Neural cell (in vitro differentiated cells): ENCODE measurements around the gene KLHL22.

ENCODE experiments used
- CTCF ChIP-seq: fragments of 450-650 bp; IDR thresholded peaks from 2 replicates; pipeline ENCODE4 v1.5.1; 2014; ENCODE audit warnings: antibody characterized with exemption, mild to moderate bottlenecking, moderate library complexity; ENCODE audit not compliant: poor library complexity, severe bottlenecking
- EP300 ChIP-seq: fragments of 450-650 bp; conservative IDR thresholded peaks from 2 replicates; pipeline ENCODE4 v1.6.1; 2014; ENCODE audit warnings: antibody characterized with exemption, mild to moderate bottlenecking, moderate library complexity; ENCODE audit not compliant: poor library complexity, severe bottlenecking
- EZH2 ChIP-seq: fragments of 200-600, 300-800 bp; shearing (Covaris generic), sonication (generic); IDR thresholded peaks from 2 replicates; pipeline ENCODE4 v1.6.1; 2014; ENCODE audit warnings: antibody characterized with exemption, low read length, borderline replicate concordance, mild to moderate bottlenecking; ENCODE audit not compliant: insufficient read depth, poor library complexity, severe bottlenecking
- MXI1 ChIP-seq: fragments of 450-650 bp; conservative IDR thresholded peaks from 2 replicates; pipeline ENCODE4 v1.6.1; 2014; ENCODE audit warnings: antibody characterized with exemption, mild to moderate bottlenecking; ENCODE audit not compliant: poor library complexity, severe bottlenecking
- POLR2AphosphoS5 ChIP-seq: IDR thresholded peaks from 2 replicates; pipeline ENCODE4 v1.6.1; 2012
- RAD21 ChIP-seq: fragments of 450-650 bp; conservative IDR thresholded peaks from 2 replicates; pipeline ENCODE4 v1.6.1; 2014; ENCODE audit warnings: antibody characterized with exemption, mild to moderate bottlenecking, moderate library complexity
- TAF1 ChIP-seq: IDR thresholded peaks from 2 replicates; pipeline ENCODE4 v1.6.1; 2012; ENCODE audit warnings: low read depth

GRCh38 chr22:20498913-20499312 is 3.3 kb upstream of the KLHL22 start:
- TF ChIP-seq EZH2 = no peak
- TF ChIP-seq POLR2AphosphoS5 = no peak
- no peak for TF ChIP-seq CTCF
- no peak for TF ChIP-seq RAD21
- TF ChIP-seq EP300 = no peak
- no peak for TF ChIP-seq MXI1
- no peak for TF ChIP-seq TAF1
